GM12874 (cell line): ENCODE measurements around the gene KRT2.

ENCODE experiments used
- CTCF ChIP-seq: IDR thresholded peaks from 2 replicates; pipeline ENCODE4 v1.5.1; 2011; ENCODE audit warnings: low read depth, mild to moderate bottlenecking, control low read depth, low read length, moderate library complexity; ENCODE audit not compliant: insufficient read depth

Gene KRT2

GRCh38 chr12:52689936-52690335, 37.9 kb upstream of the KRT2 start:
- TF ChIP-seq CTCF = no peak

GRCh38 chr12:52689239-52689638, 37.2 kb upstream of the KRT2 start:
- no peak for TF ChIP-seq CTCF

GRCh38 chr12:52688481-52688880, 36.5 kb upstream of the KRT2 start:
- TF ChIP-seq CTCF = no peak

- no peak for TF ChIP-seq CTCF
These were observed 35.7 kb upstream of the KRT2 start for GRCh38 chr12:52687497-52688385.

GRCh38 chr12:52686756-52687487, 34.9 kb upstream of the KRT2 start:
- TF ChIP-seq CTCF = no peak

GRCh38 chr12:52686063-52686462, 34.1 kb upstream of the KRT2 start:
- no peak for TF ChIP-seq CTCF

GRCh38 chr12:52685406-52685890, 33.4 kb upstream of the KRT2 start:
- no peak for TF ChIP-seq CTCF
